Muscle layer of duodenum (tissue), 2 donors: ENCODE measurements around the gene STAG3.

ENCODE experiments used
- H3K27ac ChIP-seq: one replicate; pipeline ENCODE4 v1.7.0; 2013; ENCODE audit warnings: mild to moderate bottlenecking, low read length
- H3K27me3 ChIP-seq: one replicate; pipeline ENCODE4 v1.7.0; 2013; ENCODE audit warnings: low read depth, mild to moderate bottlenecking, control low read depth, low read length
- H3K36me3 ChIP-seq, 2 donors: one replicate each; pipeline ENCODE4 v1.7.0; 2013; ENCODE audit warnings: low read length in 2 of 2, control low read depth in 1 of 2, mild to moderate bottlenecking in 1 of 2; ENCODE audit not compliant: insufficient read depth in 2 of 2, control insufficient read depth in 1 of 2
- H3K4me1 ChIP-seq, 2 donors: one replicate each; pipeline ENCODE4 v1.7.0; 2013; ENCODE audit warnings: low read length in 2 of 2, mild to moderate bottlenecking in 2 of 2, control low read depth in 1 of 2, moderate library complexity in 1 of 2; ENCODE audit not compliant: insufficient read depth in 2 of 2, control insufficient read depth in 1 of 2
- H3K4me3 ChIP-seq, 2 donors: one replicate each; pipeline ENCODE4 v1.7.0; 2013; ENCODE audit warnings: low read length in 2 of 2, low read depth in 1 of 2, mild to moderate bottlenecking in 1 of 2
- H3K9me3 ChIP-seq, 2 donors: one replicate each; pipeline ENCODE4 v1.7.0; 2013; ENCODE audit warnings: low read length in 2 of 2, control low read depth in 1 of 2, mild to moderate bottlenecking in 1 of 2; ENCODE audit not compliant: control insufficient read depth in 1 of 2
- donor health status: healthy.

STAG3 gene

DNA sequence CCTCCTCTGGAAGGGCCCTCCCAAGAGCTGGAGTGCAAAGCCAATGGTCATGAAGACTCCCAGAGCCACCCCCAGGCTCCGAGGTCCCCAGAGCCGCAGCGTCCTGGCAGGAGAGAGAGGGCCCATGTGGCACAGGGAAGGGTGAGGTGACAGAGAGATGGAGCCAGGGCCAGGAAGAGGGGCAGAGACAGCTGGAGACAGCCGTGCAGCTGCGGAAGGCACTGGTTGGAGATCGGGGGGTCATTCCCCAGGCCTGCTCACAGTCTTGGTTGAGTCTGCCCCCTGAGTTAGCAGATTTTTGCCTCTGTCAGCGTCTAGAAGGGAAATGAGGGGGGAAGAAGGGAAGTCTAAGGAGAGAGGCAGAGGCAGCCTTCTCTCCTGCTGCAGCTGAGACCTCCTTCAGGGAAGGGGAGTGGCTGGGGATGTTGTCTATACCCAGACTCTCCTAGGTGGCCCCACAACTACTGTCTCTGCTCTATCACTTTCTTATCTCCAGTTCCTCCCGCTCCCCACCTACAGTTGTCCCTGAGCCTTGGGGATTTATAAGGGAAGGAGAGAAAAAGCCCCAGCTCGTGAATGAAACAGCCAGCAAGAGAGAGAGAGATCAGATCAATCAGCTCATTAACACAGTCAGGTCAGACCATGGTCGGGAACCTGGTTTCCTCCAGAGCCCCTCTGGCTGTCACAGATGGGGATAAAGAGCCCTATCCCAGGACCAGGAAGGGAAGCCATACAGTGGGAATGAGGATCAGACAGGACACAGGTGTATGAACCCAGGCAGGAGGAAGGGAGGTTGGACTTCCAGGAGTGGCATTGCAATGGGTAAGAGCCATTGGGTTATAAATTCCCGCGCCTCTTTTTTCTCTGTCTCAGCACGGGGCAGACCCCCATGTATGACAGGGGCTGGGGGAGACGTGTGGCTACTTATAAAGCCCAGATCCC, 10.5 kb upstream of the STAG3 start:
- H3K27me3 ChIP-seq, result peaks cover 4% of the 10 kb centered on the region
- peak overlapping the region; percentile 64 to 78 for H3K4me3 ChIP-seq
- H3K27ac ChIP-seq, result no peak overlapping the region
- H3K4me1 ChIP-seq, result peaks cover 0 to 32% of the 10 kb centered on the region in 2 donors
- H3K36me3 ChIP-seq, result no peaks in the 10 kb centered on the region
- no peaks in the 10 kb centered on the region for H3K9me3 ChIP-seq

DNA sequence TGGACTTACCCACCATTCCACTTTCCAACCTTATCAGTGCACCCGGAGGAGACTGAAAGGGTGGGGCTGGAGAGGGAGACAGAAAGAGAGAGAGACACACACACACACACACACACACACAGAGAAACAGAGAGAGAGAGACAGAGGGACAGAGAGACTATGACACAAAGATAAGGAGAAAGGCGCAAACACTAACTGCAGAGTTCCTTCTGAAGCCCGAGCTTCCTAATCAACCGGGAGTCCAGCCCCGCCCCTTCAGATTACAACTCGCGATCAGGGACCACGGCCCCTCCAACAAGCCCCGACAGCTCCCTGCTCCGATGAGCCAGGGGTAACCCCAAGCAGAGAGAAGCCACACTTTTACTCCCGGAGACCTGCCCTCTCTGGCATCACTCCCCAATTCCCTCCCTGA, 9.8 kb upstream of the STAG3 start:
- Histone ChIP-seq H3K4me1 (peaks cover 0 to 32% of the 10 kb centered on the region in 2 donors), H3K9me3 (no peaks in the 10 kb centered on the region), H3K36me3 (no peaks in the 10 kb centered on the region), H3K27me3 (peaks cover 4% of the 10 kb centered on the region), H3K27ac (peak overlapping the region; percentile 47), H3K4me3 (peak overlapping the region; percentile 64 to 78)

DNA sequence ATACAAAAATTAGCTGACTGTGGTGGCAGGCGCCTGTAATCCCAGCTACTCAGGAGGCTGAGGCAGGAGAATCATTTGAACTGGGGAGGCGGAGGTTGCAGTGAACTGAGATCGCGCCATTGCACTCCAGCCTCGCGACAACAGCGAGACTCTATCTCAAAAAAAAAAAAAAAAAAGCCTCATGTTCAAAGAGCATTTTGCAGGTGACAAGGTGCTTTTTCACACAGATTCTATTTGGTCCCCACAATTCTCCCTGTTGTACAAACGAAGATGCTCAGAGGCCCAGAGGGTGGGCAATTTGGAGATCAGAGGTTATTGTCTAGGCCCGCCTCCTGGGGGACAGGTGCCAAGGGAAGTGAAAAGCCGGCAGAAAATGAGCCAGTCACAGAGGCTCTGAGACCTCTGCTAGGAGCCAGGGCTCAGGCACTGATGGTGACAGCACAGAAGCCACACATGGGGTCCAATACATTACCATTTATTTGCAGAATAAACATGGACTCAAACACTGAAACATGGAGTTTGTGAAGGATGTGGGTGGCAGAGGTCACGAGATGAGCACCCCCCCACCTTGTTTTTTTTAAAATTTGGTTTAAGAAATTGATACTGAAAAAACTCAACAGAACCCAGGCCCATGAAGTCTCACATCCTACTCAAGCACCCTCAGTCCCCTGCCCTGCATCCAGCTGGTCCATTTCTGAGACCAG, 8.4 kb upstream of the STAG3 start:
- no peak overlapping the region for H3K27ac ChIP-seq
- H3K27me3 ChIP-seq, result peaks cover 4% of the 10 kb centered on the region
- H3K4me3 ChIP-seq, result peak overlapping the region in 1 of 2 donors; percentile 64

DNA sequence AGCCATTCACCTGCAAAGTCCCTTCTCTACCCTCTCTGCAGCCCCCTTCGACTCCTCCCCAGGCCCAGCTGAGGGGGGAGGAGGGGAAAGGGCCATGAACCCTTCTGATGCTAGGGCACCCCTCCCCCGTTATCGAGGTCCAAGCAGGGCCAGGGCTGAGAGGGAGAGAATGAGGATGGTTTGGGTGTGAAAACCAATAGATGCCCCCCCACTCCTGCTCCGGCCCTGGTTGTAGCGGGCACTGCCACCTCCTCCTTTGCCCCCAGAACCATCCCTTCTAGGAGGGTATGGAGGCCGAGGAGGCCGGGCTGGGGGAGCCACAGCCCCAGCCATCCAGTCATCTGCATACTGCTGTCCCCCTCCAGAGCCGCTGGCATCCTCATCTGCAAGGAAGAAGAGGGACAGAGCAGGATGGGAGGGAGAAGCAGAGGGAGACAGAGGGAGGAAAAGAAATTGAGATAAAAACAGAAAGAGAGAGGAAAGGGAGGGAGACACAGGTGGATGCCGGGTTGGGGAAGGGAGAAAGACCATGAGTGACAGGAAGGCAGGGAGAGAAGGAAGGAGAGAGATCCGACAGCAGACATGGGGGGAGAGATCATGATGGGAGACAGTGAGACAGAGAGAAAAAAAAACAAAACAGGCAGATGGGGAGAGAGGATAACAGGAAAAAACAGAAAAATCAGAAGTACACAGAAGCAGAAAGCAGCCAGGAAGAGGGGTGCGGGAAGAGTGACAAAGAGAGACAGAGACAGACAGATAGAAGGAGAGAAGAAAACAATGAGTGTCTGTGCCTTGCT, 7.4 kb upstream of the STAG3 start:
- peaks cover 0 to 32% of the 10 kb centered on the region in 2 donors for H3K4me1 ChIP-seq
- peaks cover 4% of the 10 kb centered on the region for H3K27me3 ChIP-seq
- no peaks in the 10 kb centered on the region for H3K9me3 ChIP-seq
- no peak overlapping the region for H3K4me3 ChIP-seq
- H3K27ac ChIP-seq, result no peak overlapping the region
- no peaks in the 10 kb centered on the region for H3K36me3 ChIP-seq

More for the DNA sequence above, 8.4 kb upstream of the STAG3 start:
- Histone ChIP-seq H3K9me3 (no peaks in the 10 kb centered on the region), H3K4me1 (peaks cover 0 to 32% of the 10 kb centered on the region in 2 donors), H3K36me3 (no peaks in the 10 kb centered on the region)

DNA sequence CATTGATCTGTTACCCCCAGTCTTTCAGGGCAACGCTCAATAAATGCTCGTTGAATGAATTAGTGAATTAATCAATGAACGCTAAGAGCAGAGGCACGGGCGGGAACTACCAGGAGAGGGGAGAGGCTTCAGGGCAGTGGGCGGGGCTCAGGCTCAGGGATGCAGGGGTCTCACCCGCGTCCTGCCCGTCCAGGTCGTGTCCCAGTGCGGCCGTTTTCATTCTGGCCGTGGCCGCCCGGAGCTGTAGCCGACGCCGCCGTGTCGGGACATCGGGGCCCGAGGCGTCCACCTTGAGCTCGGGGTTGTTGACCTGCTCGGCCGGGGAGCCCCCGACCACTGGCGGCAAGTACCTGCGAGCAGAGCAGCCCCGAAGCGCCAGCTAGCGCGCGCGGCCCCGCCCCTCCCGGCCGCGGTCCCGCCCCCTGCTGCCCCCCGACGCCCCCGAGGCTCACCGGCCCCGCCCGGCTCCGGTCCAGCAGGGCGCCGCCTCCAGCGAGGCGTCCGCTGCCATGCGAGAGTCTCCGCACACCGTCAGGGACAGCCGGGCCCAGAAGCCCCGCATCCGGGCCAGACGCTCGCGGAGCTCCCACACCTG, 6.5 kb upstream of the STAG3 start:
- Histone ChIP-seq H3K4me1 (peaks cover 0 to 32% of the 10 kb centered on the region in 2 donors), H3K27ac (no peak overlapping the region), H3K27me3 (peaks cover 4% of the 10 kb centered on the region), H3K36me3 (no peaks in the 10 kb centered on the region), H3K4me3 (peak overlapping the region in 1 of 2 donors; percentile 51), H3K9me3 (no peaks in the 10 kb centered on the region)

DNA sequence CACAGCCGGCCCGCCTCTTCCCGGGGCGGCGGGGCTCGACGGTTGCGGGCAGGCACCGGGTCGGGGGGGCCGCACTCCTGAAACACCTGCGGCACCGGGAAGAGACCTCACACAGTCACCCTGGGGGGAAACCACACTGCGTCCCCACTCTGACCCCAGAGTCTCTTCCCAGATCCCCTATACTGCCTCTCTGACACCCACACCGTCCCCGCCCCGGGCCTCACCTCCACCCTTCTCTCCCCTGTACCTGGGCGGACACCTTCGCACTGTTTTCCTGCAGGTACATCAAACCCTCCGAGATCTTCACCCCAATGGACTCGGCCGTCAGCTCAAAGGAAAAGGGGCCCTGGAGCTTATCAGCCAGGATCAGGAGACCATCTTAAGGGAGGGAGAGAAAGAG, 5.9 kb upstream of the STAG3 start:
- Histone ChIP-seq H3K27me3 (peaks cover 4% of the 10 kb centered on the region), H3K27ac (no peak overlapping the region)

DNA sequence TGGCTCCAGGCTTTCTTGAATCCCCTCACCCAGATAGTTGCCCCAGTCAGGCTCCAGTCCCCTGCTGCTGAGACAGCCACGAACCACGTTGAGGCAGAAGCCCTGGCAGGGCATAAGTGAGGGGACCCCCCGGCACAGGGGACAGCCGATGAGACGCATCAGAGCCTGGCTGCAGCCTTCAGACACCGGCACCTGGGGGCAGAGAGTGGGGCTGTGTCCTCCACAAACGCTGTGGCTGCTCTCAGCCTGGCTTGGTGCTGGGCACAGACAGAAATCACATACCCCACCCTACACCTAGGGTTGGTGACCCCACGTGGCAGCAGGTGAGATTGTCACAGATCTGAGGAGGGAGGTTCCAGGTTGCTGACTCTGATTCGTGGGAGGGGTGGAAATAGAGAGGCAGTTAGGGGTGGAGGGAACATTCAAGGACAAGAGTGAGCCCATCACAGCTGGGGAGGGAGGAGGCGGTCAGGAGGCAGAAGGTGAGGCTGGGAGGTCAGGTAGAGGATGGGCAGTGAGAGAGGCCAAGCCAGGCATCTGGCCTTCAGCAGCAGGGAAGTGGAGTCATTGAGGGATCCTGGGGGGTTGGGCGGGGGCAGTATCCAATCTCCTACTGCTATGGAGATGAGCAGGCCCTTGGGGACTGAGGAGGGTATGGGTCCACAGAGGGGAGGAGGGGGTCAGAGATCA, 3.8 kb upstream of the STAG3 start:
- peaks cover 4% of the 10 kb centered on the region for H3K27me3 ChIP-seq
- no peak overlapping the region for H3K4me3 ChIP-seq
- no peak overlapping the region for H3K27ac ChIP-seq
- H3K9me3 ChIP-seq, result no peaks in the 10 kb centered on the region
- peaks cover 0 to 25% of the 10 kb centered on the region in 2 donors for H3K4me1 ChIP-seq
- H3K36me3 ChIP-seq, result no peaks in the 10 kb centered on the region

More for the DNA sequence above, 5.9 kb upstream of the STAG3 start:
- Histone ChIP-seq H3K36me3 (no peaks in the 10 kb centered on the region), H3K4me3 (peak overlapping the region in 1 of 2 donors; percentile 51), H3K9me3 (no peaks in the 10 kb centered on the region), H3K4me1 (peaks cover 0 to 34% of the 10 kb centered on the region in 2 donors)

DNA sequence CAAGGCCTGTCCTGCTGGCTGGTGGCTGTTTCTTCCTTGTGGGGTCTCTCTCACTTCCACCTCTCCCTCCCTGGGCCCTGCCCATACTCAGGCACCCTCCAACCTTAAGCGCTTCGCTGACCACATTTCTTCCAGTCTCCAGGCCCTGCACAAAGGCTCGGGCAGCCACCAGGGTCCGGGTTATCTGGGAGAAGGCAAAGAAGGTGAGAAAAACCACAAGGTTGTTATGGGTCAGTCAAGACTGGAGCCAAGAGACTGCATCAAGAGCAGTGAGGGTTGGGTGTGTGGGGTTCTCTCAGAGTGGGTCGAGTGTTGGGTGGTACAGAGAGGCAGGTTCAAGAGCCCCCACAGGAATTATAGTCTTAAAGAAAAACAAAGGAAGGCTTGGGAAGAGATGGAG, 3.1 kb upstream of the STAG3 start:
- peaks cover 4% of the 10 kb centered on the region for H3K27me3 ChIP-seq
- H3K27ac ChIP-seq, result no peak overlapping the region
- H3K36me3 ChIP-seq, result no peaks in the 10 kb centered on the region
- H3K4me3 ChIP-seq, result no peak overlapping the region
- H3K9me3 ChIP-seq, result no peaks in the 10 kb centered on the region
- H3K4me1 ChIP-seq, result peaks cover 0 to 21% of the 10 kb centered on the region in 2 donors

DNA sequence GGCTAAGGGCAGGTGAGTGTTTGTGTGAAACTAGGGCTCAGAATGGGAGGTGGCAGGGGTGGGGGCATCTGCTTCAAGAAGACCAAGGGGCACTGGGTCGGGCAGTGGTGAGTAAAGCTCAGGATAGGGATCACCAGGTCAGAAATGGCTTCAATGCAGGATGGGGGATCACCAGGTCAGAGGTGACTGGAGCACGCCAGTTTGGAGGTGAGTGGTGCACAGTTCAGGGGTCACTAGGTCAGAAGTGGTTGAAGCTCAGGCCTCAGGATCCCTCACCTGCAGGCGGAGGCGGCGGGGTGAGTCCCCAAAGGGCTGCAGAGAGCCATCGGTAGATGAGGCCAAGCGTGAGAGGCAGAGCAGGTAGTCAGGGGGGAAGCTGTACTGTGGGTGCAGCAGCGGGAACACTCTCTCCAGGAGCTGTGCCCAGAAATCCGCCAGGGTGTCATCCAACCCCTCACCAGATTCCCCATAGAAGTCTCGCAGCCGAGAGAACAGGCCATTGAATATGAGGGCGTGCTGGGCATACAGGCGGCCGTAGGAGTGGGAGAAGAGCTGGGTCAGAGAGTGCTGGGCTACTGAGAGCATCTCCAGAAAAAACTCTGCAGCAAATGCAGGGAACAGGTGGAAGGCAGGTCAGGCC, 2.3 kb upstream of the STAG3 start:
- H3K27ac ChIP-seq, result no peak overlapping the region
- H3K27me3 ChIP-seq, result peaks cover 4% of the 10 kb centered on the region
- no peaks in the 10 kb centered on the region for H3K9me3 ChIP-seq
- H3K36me3 ChIP-seq, result no peaks in the 10 kb centered on the region
- H3K4me1 ChIP-seq, result peaks cover 0 to 21% of the 10 kb centered on the region in 2 donors
- no peak overlapping the region for H3K4me3 ChIP-seq
